ENCODE data around the gene CCDC51. TPM values are rescaled to one million over a fixed set of nuclear protein-coding genes. Genes with fewer than 3 reads are reported as not detected.

The CCDC51 gene
- total and polyA plus RNA-seq, 2 of the 13 experiments (the other 11 are each of a cell fraction or from before 2014, with no cell fraction given) = 18.1 to 29.4 TPM

- no peak for TF ChIP-seq DZIP1 (CRISPR knock-in tag; IDR thresholded peaks at IDR 0.05)
- TF ChIP-seq PAWR (CRISPR knock-in tag; IDR thresholded peaks at IDR 0.05; ENCODE audit: borderline replicate concordance) = no peak
- 0 out of 2 replicates have a peak, but pooled peaks have one; percentile 19 for TF ChIP-seq RERE (CRISPR knock-in tag; IDR thresholded peaks at IDR 0.05; ENCODE audit: low read depth)
- peak; percentile 74; the same call in 1 of the 2 replicates for TF ChIP-seq ZNF121 (CRISPR knock-in tag; IDR thresholded peaks at IDR 0.05)
- peak; percentile 97 for TF ChIP-seq PAXIP1 (CRISPR knock-in tag; conservative IDR thresholded peaks at IDR 0.05)
- TF ChIP-seq ZNF382 (CRISPR knock-in tag; IDR thresholded peaks at IDR 0.05; ENCODE audit: borderline replicate concordance) = no peak
- TF ChIP-seq ZSCAN25 (CRISPR knock-in tag; IDR thresholded peaks at IDR 0.05) = peak; percentile 81; the same call in 1 of the 2 replicates
- peak; percentile 87 for TF ChIP-seq SALL1 (CRISPR knock-in tag; IDR thresholded peaks at IDR 0.05)
- no peak for TF ChIP-seq SP1 (IDR thresholded peaks at IDR 0.05)
- TF ChIP-seq SP1 (CRISPR knock-in tag; IDR thresholded peaks at IDR 0.05) = no peak; the same call in 1 of the 2 replicates
- TF ChIP-seq PCBP2 (optimal IDR thresholded peaks at IDR 0.05; ENCODE audit: low read depth, low read length, poor library complexity, severe bottlenecking) = no peak
- peak; percentile 73 for TF ChIP-seq NR2F6 (IDR thresholded peaks at IDR 0.05)
- peak; percentile 71; the same call in 1 of the 2 replicates for TF ChIP-seq NR2F6 (CRISPR knock-in tag; IDR thresholded peaks at IDR 0.05)
- no peak for TF ChIP-seq ZMAT3 (CRISPR knock-in tag; conservative IDR thresholded peaks at IDR 0.05)
- no peak for TF ChIP-seq TP53 (CRISPR knock-in tag; conservative IDR thresholded peaks at IDR 0.05)
- TF ChIP-seq ZNF607 (CRISPR knock-in tag; IDR thresholded peaks at IDR 0.05; ENCODE audit: borderline replicate concordance) = peak; percentile 77; the same call in 1 of the 2 replicates
- TF ChIP-seq MXI1 (IDR thresholded peaks at IDR 0.05; ENCODE audit: borderline replicate concordance, low read depth, low read length) = peak; percentile 78; the same call in 2 of the 3 replicates
- TF ChIP-seq ZNF160 (CRISPR knock-in tag; IDR thresholded peaks at IDR 0.05) = no peak; the same call in 1 of the 2 replicates
- no peak for TF ChIP-seq GLI4 (CRISPR knock-in tag; IDR thresholded peaks at IDR 0.05; ENCODE audit: borderline replicate concordance)
These were observed 33.2 kb upstream of the CCDC51 start (continued) for GRCh38 chr3:48472923-48473616.

Measured in HepG2 (cell line).